HG03135 (cell line): ENCODE data around the gene LILRA2.
"Not testable (repeated sequence)": the region's sequence is repeated elsewhere in the genome, so short reads cannot be mapped to it uniquely, and the experiment has no call there.

Experiments
- ATAC-seq: cut with Tn5 transposase; IDR thresholded peaks from one replicate; pipeline ENCODE4 v1.9.1; 2021; ENCODE audit warnings: mild to moderate bottlenecking, moderate library complexity; ENCODE audit not compliant: unreplicated experiment

Gene LILRA2

GRCh38 chr19:54570316-54570715 lies 3.3 kb upstream of the LILRA2 start:
- no peak for ATAC-seq

GRCh38 chr19:54571715-54572615 lies 1.6 kb upstream of the LILRA2 start:
- ATAC-seq: not testable (repeated sequence)

GRCh38 chr19:54572696-54573311 lies 786 bp upstream of the LILRA2 start:
- ATAC-seq: no peak

- no peak for ATAC-seq
These were observed 461 bp downstream of the LILRA2 start for GRCh38 chr19:54574051-54574450.

GRCh38 chr19:54574527-54575056 lies 1.0 kb downstream of the LILRA2 start:
- ATAC-seq: no peak

GRCh38 chr19:54575205-54575604 lies 1.6 kb downstream of the LILRA2 start:
- not testable (repeated sequence) for ATAC-seq

- no peak for ATAC-seq
These were observed 2.9 kb downstream of the LILRA2 start for GRCh38 chr19:54576411-54576976.

- no peak for ATAC-seq
These were observed 3.7 kb downstream of the LILRA2 start for GRCh38 chr19:54577334-54577733.

GRCh38 chr19:54578268-54578667 lies 4.7 kb downstream of the LILRA2 start:
- not testable (repeated sequence) for ATAC-seq

GRCh38 chr19:54586397-54586796 lies 12.8 kb downstream of the LILRA2 start:
- ATAC-seq: no peak

GRCh38 chr19:54587026-54587425 lies 13.4 kb downstream of the LILRA2 start:
- no peak for ATAC-seq

- ATAC-seq: not testable (repeated sequence)
These were observed 19.9 kb downstream of the LILRA2 start, which contains the start of gene LILRA1 for GRCh38 chr19:54593445-54593844. LILRA1 (plus strand) TSS chr19:54593632; CDS start chr19:54594245, 613 bp downstream.

GRCh38 chr19:54593931-54594626 lies 20.5 kb downstream of the LILRA2 start:
- ATAC-seq: not testable (repeated sequence)

- ATAC-seq: no peak
These were observed 21.1 kb downstream of the LILRA2 start for GRCh38 chr19:54594737-54595136.

- ATAC-seq: not testable (repeated sequence)
These were observed 22.3 kb downstream of the LILRA2 start for GRCh38 chr19:54595680-54596436.

- no peak for ATAC-seq
These were observed 26.6 kb downstream of the LILRA2 start for GRCh38 chr19:54600212-54600611.

GRCh38 chr19:54606230-54606629 lies 32.6 kb downstream of the LILRA2 start:
- no peak for ATAC-seq

- ATAC-seq: no peak
These were observed 33.5 kb downstream of the LILRA2 start for GRCh38 chr19:54606891-54607784.

- ATAC-seq: no peak
These were observed 34.2 kb downstream of the LILRA2 start for GRCh38 chr19:54607785-54608150.
